ENCODE measurements around the gene CDH4. TPM values are rescaled to one million over a fixed set of nuclear protein-coding genes. Genes with fewer than 3 reads are reported as not detected.

The CDH4 gene
- total RNA-seq, 4 donors from 2014 or later: 0.71 to 4.2 (median 2.9) TPM

DNA sequence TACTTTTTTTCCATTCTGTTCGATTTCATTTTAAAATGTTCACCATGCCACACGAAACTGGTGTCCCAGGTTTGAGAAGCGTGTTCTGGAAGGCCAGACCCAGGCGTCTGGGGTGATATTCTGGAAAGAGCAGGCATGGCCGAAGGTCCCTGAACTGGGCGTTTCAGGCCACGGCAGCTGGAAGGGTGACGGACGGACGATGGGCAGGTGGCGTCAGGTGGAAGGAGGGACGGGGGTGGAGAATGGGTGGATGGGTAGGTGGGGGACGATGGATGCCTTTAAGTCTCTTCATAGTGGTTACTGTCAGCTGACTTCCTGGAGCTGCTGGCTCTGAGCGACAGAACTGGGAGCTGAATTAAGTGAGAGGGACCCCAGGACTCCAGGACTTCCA lies 44.6 kb downstream of the CDH4 start:
- TF ChIP-seq CTCF (IDR thresholded peaks at IDR 0.05) (no peak), POLR2A (IDR thresholded peaks at IDR 0.05) (no peak)
- 83 to 85% methylated on average over 14 of the region's 14 CpGs for WGBS, 2 donors
- intact Hi-C loops (cut with DNase I; ENCODE audit: low total_unique reads): no loop called here
- no peak for DNase-seq (ENCODE audit: low spot score in 2 of 2)
- H3K4me3 ChIP-seq (ENCODE audit: low read depth, poor library complexity, severe bottlenecking): no peak overlapping the region

DNA sequence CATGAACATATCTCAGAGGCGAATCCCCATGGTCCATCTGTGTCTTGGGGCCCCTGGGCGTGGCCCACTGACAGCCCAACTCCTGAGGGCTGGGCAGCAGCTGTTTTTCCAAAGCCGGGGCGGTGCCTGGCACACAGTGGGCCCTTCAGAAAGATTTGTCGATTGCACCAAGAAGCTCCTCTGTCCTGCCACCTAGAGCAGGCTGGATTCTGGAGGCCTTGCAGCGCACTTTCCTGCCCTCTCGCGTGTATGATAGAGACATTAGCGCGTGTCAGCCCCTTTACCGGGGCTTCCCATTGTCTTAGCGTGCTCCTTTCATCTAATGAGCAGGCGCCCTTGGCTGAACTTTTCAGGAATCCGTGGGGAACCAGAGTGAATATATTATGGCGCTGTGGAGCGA lies 45.4 kb downstream of the CDH4 start:
- intact Hi-C loops (cut with DNase I; ENCODE audit: low total_unique reads): no loop called here
- 87 to 92% methylated on average over 16 of the region's 16 CpGs for WGBS, 2 donors
- no peak overlapping the region for H3K4me3 ChIP-seq (ENCODE audit: low read depth, poor library complexity, severe bottlenecking)
- no peak for DNase-seq (ENCODE audit: low spot score in 2 of 2)
- no peak for TF ChIP-seq CTCF (IDR thresholded peaks at IDR 0.05)

- intact Hi-C loops (cut with DNase I; ENCODE audit: low total_unique reads): no loop called here
- TF ChIP-seq CTCF (IDR thresholded peaks at IDR 0.05) (no peak), POLR2A (IDR thresholded peaks at IDR 0.05) (no peak)
- 81 to 87% methylated on average over 15 of the region's 17 CpGs for WGBS, 2 donors
- no peak for DNase-seq (ENCODE audit: low spot score in 2 of 2)
- no peak overlapping the region for H3K4me3 ChIP-seq (ENCODE audit: low read depth, poor library complexity, severe bottlenecking)
Observed at GRCh38 chr20:61297986-61298385, 45.9 kb downstream of the CDH4 start.

DNA sequence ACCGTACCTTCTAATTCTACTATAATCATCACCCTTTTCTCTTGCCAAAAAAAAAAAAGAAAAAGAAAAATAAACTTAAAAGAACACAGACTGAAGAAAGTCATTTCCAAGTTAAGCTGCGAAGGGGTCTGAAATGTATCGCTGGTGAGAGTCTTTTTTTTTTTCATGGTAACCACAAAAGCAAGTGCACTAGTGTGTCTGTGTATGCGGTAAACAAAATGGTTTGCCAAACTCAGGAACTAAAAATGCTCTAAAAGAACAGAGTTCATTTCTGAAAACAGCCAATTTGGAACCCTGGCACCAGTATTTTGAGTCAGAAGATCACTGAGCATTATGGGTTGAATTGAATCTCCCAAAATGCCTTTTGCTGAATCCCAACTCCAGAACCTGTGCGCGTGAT lies 46.6 kb downstream of the CDH4 start:
- WGBS, 2 donors: 74 to 77% methylated on average over 6 of the region's 6 CpGs
- DNase-seq (ENCODE audit: low spot score in 2 of 2): no peak
- intact Hi-C loops (cut with DNase I; ENCODE audit: low total_unique reads): no loop called here
- H3K4me3 ChIP-seq (ENCODE audit: low read depth, poor library complexity, severe bottlenecking): no peak overlapping the region
- TF ChIP-seq CTCF (IDR thresholded peaks at IDR 0.05) (no peak), POLR2A (IDR thresholded peaks at IDR 0.05) (no peak)

DNA sequence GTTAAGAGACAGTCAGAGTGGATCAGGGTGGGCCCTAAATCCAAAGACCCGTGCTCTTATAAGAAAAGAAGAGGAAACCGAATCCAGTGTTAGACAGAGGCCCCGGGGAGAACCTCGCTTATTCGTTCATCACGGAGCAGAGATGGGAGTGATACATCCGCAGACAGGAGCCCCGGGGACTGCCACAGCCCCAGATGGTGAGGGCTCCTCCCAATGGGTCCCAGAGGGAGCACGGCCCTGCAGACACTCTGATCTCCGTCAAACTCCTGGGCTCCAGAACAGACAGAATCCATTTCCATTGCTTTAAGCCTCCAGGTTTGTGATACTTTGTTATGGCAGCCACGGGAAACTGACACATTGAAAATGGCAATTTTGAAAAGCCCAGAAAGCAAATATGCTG lies 47.0 kb downstream of the CDH4 start:
- no peak overlapping the region for H3K4me3 ChIP-seq (ENCODE audit: low read depth, poor library complexity, severe bottlenecking)
- DNase-seq (ENCODE audit: low spot score in 2 of 2): no peak
- WGBS, 2 donors: 65% methylated on average over 11 of the region's 11 CpGs
- TF ChIP-seq CTCF (IDR thresholded peaks at IDR 0.05): no peak
- TF ChIP-seq POLR2A (IDR thresholded peaks at IDR 0.05): no peak
- intact Hi-C loops (cut with DNase I; ENCODE audit: low total_unique reads): no loop called here

GRCh38 chr20:61299618-61300017 lies 47.6 kb downstream of the CDH4 start:
- intact Hi-C loops (cut with DNase I; ENCODE audit: low total_unique reads): loop anchor here (10.0 kb wide), 1 partner anchor 485 kb away; no protein-coding TSS in a partner anchor
- 21 to 41% methylated on average over 7 of the region's 7 CpGs for WGBS, 2 donors

More at GRCh38 chr20:61299618-61300017, 47.6 kb downstream of the CDH4 start:
- TF ChIP-seq CTCF (IDR thresholded peaks at IDR 0.05) (no peak), POLR2A (IDR thresholded peaks at IDR 0.05) (no peak)
- no peak for DNase-seq (ENCODE audit: low spot score in 2 of 2)
- H3K4me3 ChIP-seq (ENCODE audit: low read depth, poor library complexity, severe bottlenecking): no peak overlapping the region
